GM19438 (cell line): ENCODE data around the gene P2RY2.
"Not testable (repeated sequence)": the region's sequence is repeated elsewhere in the genome, so short reads cannot be mapped to it uniquely, and the experiment has no call there.

Source experiments
- ATAC-seq: cut with Tn5 transposase; IDR thresholded peaks from one replicate; pipeline ENCODE4 v1.9.1; 2021; ENCODE audit warnings: low read depth; ENCODE audit not compliant: unreplicated experiment

P2RY2 gene

GRCh38 chr11:73265278-73265810, 47.3 kb downstream of the P2RY2 start:
- ATAC-seq, result no peak

DNA sequence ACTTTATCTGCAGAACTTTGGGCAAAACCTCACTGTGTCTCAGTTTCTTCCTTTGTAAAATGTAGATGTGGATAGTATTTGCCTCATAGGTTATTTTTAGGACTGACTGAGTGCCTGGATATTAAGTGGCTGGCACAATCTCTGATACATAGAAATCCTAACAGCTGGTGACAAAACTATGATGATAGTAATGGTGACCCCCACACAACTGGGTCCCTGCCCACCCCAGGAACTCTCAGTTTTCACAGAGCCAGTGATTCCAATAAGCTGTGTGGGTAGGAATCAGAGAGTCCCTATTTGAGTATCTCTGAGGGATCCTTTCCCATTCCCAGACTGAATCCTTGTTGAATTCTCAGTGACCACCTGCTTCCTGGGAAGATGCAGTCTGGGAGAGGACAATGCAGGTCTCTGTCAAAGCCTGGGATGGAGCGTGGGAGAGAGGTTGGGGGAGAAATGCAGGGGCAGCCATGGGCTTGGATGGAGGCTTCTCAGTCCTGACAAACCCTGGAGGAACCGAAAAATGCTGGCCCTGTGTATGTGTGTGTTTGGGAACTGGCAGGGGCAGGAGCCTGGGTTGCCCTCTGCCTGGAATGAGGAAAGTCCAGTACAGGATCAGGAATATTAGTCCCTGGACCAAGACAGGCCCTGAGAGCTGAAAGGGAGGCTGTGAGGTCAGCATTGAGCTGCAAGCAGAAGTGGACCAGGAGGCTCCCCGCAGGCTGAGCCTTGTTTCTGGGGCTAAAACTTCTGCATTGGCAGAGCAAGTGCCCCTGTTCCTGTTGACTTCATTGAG, 48.0 kb downstream of the P2RY2 start:
- ATAC-seq, result no peak

GRCh38 chr11:73266646-73267020, 48.6 kb downstream of the P2RY2 start:
- no peak for ATAC-seq

GRCh38 chr11:73267122-73267846, 49.2 kb downstream of the P2RY2 start:
- ATAC-seq, result no peak

- ATAC-seq, result no peak
Measured at GRCh38 chr11:73267906-73268540, 49.9 kb downstream of the P2RY2 start.

DNA sequence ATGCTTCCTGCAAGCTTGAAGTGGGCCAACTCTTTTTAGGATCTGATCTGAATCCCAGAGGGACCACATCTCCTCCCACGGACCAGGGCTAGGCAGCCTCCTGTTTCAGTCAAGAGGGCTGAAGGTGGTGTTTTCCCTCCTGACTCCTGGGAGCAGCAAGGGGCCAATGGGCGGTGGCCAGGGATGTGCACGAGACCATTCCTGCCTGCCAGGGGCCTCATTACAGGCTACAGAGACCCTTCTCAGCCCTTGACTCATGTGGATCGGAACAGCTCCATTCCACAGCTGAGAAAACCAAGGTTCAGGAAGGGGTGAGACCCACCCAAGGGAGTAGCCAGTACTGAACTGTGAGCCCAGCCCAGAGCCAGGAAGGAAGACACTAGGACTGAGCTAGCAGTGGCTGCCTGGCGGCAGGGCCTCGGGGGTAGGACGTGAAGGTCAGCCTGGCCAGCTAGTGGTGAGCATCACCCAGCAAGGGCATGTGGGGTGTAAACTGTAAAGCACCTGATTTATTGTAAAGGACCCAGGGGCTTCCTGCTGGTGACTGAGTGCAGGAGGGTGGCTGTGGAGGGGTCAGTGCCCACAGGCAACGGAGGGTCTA, 50.7 kb downstream of the P2RY2 start:
- no peak for ATAC-seq

- ATAC-seq, result no peak
Measured at GRCh38 chr11:73269459-73270015, 51.5 kb downstream of the P2RY2 start.

DNA sequence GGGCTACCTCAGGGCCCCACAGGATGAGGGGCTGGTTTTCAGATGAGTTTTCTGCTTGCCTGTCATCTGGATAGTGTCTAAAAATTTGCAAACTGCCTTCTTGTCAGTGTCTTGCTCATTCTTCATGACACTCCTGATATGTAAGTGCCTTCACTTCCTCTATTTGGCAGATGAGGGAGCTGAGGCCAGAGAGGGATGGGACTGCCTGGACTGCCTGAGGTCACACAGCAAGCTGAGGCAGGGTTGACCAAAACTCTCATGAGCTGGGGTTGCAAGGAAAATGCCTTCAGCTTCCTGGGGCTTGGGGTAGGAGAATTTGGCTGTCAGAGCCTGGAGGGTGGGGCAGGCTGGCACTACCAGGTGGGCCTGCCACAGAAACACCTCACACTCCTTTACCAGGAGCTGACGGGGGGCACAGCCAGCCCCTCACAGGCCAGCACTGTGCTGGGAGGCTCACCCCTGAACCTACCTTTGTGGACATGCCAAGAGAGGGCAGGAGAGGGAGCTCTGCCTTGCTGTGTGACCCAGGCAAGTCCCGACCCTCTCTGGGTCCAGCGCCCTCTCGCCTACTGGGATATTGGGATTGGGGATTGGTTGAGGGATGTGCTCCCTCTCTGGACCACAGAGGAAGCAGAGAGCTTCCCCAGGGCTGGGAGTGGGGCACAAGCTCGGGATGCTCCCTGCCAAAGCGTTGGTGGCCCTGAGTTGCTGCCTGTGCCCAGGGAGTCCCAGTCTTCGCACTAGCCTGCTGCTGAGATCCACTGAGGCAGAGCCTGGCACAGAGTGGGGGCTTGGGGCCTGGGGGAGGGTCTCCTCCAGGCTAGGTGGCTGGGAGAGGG, 52.2 kb downstream of the P2RY2 start:
- no peak for ATAC-seq

GRCh38 chr11:73270855-73271477, 52.9 kb downstream of the P2RY2 start:
- ATAC-seq, result no peak

- ATAC-seq, result not testable (repeated sequence)
Measured at GRCh38 chr11:73271478-73271865, 53.4 kb downstream of the P2RY2 start.

GRCh38 chr11:73271936-73272679, 54.0 kb downstream of the P2RY2 start, which contains the start of gene P2RY6:
P2RY6 (plus strand) TSS chr11:73272338; CDS start chr11:73296519, 24,181 bp downstream.
- no peak for ATAC-seq

DNA sequence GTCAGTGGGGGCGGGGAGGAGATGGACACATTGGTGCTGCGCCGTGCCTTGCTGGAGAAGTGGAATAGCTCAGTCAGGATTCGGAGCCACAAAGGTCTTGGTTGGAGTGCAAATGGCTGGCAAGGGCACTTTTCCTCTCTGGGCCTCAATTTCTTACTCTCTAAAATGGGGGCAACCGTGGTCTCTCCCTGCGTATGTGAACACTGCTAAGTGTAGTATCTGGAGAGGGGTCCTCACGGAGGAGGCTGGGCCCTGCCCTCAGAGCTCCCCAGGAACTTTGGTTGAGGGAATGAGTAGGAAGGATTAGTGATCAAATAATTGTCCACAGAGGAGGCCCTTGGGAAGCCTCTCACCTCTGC, 54.6 kb downstream of the P2RY2 start:
- ATAC-seq, result no peak

- ATAC-seq, result no peak
Measured at GRCh38 chr11:73273222-73273895, 55.3 kb downstream of the P2RY2 start.

- ATAC-seq, result not testable (repeated sequence)
Measured at GRCh38 chr11:73274191-73274590, 56.1 kb downstream of the P2RY2 start.

GRCh38 chr11:73274722-73275380, 56.8 kb downstream of the P2RY2 start:
- ATAC-seq, result no peak

DNA sequence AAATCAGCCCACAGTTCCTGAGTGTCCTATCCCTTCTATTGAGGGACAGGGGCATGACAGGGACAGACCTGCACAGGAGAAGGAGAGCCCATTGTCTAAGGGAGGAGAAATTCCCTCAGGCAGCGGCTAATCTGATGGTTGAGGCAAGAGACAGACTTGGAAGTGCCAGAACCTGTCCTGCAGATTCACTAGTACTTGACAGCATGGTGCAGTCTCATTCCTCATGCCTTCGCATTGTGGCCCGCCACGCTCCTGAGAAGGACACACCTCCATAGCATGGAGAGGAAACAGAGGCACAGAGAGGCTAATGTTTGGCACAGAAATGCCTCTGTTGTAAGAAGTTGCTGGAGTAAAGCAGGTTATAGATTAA, 57.3 kb downstream of the P2RY2 start:
- ATAC-seq, result no peak

DNA sequence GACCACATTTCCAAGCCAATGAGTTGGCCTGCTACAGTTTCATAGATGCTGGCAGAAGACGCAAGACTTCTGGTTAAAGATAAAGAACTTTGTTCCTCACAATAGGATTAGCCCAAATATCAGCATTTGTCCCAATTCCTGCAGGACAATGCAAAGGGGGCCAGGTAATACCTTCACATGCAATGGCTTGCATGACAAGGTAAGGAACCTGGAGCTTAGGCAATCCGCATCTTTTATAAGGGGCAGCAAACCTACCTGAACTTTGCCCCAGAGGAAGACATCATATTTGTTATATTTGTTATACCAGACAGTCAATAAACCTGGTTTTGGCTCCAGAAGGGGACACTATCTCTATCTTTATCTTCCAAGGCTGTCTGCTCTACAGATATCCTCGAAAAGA, 59.4 kb downstream of the P2RY2 start:
- no peak for ATAC-seq

DNA sequence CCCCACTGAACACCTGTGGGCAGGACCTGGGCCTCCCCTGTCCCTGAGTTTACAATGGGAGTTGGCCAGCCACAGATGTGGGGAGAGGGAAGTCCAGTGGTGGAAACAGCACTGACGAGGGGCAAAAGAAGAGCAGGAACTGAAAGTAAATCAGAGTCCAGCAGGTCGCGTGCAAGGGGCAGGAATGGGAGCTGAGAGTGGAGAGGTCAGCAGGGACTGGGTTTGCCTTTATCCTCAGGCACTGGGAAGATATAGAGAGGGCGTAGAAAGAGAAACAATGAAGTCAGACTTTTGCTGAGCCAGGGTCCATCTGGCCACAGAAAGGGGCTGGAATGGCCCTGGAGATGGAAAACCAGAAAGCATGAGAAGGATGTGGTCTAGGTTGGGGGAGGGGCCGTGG, 62.5 kb downstream of the P2RY2 start:
- ATAC-seq, result no peak
